AG10803 (cell line): ENCODE results near the gene COLQ.

Experiments
- DNase-seq: peaks from one replicate; pipeline ENCODE4 v3.0.0; 2010; ENCODE audit warnings: low read depth
- H3K4me3 ChIP-seq: 2 replicates; pipeline ENCODE4 v1.5.1; 2011; ENCODE audit warnings: mild to moderate bottlenecking, low read length, control low read depth
- TF ChIP-seq, protein P1 (sequence below): conservative IDR thresholded peaks from 2 replicates; pipeline ENCODE4 v1.5.1; 2011; ENCODE audit warnings: mild to moderate bottlenecking, low read length, control low read depth, inconsistent platforms

COLQ gene

DNA sequence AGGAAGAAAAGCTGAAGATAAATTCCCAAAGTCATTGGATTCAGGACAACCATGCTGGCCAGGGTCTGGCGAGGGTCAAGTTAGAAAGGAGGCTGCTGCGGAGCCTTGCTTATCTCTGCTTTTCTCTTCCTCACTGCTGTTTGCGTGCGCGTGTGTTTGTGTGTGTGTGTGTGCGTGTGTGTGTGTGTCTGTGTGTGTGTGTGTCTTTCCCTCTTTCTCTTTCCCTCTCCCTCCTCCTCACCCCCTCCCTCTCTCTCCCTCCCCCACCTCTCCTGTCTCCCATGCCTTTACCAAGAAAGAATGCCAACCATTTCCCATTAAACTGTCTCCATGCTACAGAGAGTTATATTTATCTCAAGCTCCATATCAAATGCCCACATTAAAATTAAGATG lies at the start of gene COLQ:
Gene COLQ, minus strand, starts transcription at position 134 of the 393 bp plus-strand sequence. Its CDS starts 81 bp downstream, at position 53.
- TF ChIP-seq, protein P1, sequence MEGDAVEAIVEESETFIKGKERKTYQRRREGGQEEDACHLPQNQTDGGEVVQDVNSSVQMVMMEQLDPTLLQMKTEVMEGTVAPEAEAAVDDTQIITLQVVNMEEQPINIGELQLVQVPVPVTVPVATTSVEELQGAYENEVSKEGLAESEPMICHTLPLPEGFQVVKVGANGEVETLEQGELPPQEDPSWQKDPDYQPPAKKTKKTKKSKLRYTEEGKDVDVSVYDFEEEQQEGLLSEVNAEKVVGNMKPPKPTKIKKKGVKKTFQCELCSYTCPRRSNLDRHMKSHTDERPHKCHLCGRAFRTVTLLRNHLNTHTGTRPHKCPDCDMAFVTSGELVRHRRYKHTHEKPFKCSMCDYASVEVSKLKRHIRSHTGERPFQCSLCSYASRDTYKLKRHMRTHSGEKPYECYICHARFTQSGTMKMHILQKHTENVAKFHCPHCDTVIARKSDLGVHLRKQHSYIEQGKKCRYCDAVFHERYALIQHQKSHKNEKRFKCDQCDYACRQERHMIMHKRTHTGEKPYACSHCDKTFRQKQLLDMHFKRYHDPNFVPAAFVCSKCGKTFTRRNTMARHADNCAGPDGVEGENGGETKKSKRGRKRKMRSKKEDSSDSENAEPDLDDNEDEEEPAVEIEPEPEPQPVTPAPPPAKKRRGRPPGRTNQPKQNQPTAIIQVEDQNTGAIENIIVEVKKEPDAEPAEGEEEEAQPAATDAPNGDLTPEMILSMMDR: no peak
- no peak for DNase-seq
- H3K4me3 ChIP-seq: no peak within 1 kb of the TSS

DNA sequence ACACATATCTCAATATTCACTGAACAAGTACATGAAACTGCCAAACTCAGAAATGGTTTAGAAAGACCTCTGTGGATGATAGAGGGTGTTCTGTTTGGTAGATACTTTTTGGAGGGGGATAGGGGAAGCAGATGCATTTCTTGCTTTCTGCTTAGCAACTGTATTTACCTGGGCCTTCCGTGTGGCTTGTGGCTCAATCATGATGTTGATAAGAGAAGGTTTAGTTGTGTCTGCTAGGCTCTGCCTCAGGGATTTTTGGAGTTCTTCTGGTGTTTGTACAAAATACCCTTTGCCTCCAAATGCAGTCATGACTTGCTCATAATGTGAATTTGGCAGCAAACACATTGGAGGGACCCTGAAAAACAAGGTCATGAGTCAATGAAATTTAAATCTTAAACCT lies 41.7 kb upstream of the COLQ start:
- no peak overlapping the region for H3K4me3 ChIP-seq
- TF ChIP-seq, protein P1: no peak
- DNase-seq: no peak

DNA sequence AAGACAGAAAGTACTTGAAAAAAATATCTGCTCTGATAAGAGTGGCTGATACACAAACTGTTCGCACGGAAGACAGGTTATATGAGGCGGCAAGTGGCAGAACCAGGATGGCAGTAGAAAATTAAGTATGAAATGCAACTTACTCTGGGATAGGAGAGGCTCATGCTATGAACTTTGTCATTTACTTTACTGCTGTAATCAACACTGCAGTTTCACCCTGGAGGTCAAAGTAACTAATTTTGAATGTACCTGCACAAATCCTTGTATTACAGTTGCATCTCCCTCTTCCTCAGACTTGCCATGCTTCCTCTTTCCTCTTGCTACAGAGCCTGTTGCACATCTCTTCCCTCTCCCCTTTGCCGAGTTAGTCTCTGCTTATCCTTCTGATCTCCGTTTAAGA lies 41.1 kb upstream of the COLQ start:
- H3K4me3 ChIP-seq: no peak overlapping the region
- no peak for DNase-seq
- TF ChIP-seq, protein P1: no peak

DNA sequence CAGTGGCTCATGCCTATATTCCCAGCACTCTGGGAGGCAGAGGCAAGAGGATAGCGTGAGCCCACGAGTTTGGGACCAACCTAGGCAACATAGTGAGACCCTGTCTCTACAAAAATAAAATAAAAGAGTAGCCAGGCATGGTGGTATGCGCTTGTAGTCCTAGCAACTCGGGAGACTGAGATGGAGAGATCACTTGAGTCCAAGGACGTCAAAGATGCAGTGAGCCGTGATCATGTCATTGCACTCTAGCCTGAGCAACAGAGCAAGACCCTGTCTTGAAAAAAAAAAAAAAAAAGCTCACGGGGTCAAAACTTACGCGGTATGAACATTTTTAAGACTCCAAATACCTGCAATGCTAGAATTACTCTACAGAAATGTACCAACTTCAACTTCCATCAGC lies 37.1 kb upstream of the COLQ start:
- no peak for DNase-seq
- TF ChIP-seq, protein P1: no peak
- H3K4me3 ChIP-seq: no peak overlapping the region

DNA sequence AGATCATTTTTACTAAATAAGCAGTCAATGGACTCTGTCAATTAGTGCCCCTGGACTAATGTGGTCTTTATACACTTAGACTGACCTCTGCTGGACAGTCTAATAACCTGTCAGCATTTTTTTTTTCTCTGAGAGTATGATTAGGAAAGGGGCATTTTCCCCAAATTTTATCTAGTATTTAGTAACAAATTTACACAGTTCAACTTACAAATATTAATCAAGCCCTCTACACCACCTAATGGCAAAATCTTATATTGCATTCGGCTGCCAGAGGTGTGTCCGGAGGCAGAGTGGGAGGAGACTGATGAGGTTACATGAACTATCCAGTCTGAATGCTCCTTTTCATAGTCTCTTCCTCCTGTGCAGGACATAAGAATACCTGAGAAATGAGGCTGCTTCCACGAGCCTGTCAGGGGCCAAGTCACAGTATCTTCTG lies 36.0 kb upstream of the COLQ start:
- TF ChIP-seq, protein P1: peak; percentile 58
- DNase-seq: peak; percentile 73
- H3K4me3 ChIP-seq: no peak overlapping the region

DNA sequence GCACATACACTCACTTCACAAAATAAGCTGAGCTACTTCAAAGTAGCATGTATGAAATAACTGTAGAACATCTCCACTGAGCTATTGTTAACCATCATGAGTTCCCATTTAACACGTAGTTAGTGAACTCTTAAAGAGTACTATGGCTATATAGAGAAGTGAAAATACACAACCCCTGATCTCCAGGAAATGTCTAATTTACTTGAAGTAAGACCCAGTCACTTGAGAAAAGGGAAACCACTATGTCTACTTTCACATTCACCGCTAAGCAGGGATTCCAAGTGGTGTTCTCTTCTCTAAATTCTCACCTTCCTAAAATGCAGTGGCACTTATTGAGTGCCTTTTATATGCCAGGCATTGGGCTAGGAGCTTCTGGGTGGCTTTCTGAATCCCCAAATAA lies 35.0 kb upstream of the COLQ start:
- TF ChIP-seq, protein P1: no peak
- no peak overlapping the region for H3K4me3 ChIP-seq
- no peak for DNase-seq

DNA sequence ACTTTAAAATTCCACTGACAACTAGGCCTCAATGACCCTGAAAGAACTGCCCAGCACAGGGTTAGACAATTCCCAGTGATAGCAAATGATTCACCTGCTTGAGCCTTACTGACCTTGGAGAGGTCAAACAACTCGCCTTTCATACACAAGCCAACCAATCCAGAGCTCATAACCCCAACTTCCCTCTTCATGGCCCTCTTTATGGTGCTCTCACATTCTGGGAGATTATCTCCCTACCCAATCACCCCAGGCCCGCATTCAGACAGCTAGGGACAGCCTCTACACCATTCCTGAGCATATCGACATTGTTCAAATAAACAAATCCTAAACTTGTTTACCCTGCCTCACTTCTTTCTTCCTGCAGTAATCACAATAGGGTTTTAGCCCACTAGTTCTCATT lies 32.2 kb upstream of the COLQ start:
- no peak for DNase-seq
- TF ChIP-seq, protein P1: no peak
- no peak overlapping the region for H3K4me3 ChIP-seq
